Esophagus squamous epithelium (tissue), 4 donors: ENCODE results near the gene KRTAP19-3.

Experiments used
- CTCF ChIP-seq, 6 experiments: fragments of 450-650 bp in 4 of 6; fragments of 200-600 bp in 2 of 6; sonication (generic) in 2 of 6; IDR thresholded peaks; one replicate each; pipeline ENCODE4 v1.5.1; 2016 to 2019; ENCODE audit warnings: antibody characterized with exemption in 6 of 6, mild to moderate bottlenecking in 4 of 6, moderate library complexity in 4 of 6
- POLR2A ChIP-seq, 4 donors: fragments of 450-650 bp; IDR thresholded peaks; one replicate each; pipeline ENCODE4 v1.6.1; 2017; ENCODE audit warnings: antibody characterized with exemption in 4 of 4, mild to moderate bottlenecking in 4 of 4, moderate library complexity in 3 of 4

GRCh38 chr21:30487336-30487735 lies 4.5 kb downstream of the KRTAP19-3 start, which contains the start of gene KRTAP19-2:
- TF ChIP-seq CTCF (IDR thresholded peaks at IDR 0.05), result no peak
- TF ChIP-seq POLR2A (IDR thresholded peaks at IDR 0.05), result no peak
